Right cardiac atrium (tissue), 5 donors: ENCODE results near the gene TRIM38. TPM values are rescaled to one million over a fixed set of nuclear protein-coding genes. Genes with fewer than 3 reads are reported as not detected.

Experiments
- ATAC-seq, 2 donors: fragments of 200-7000 bp; cut with Tn5 transposase; one replicate each; pipeline versions ENCODE4 v1.8.0 to v1.9.1; 2020; ENCODE audit warnings: moderate library complexity in 2 of 2, mild to moderate bottlenecking in 1 of 2
- DNase-seq, 3 donors: peaks; one replicate each; pipeline ENCODE4 v3.0.0-alpha.2; 2020
- H3K27ac ChIP-seq: one replicate; pipeline ENCODE4 v1.5.1; 2013; ENCODE audit warnings: mild to moderate bottlenecking, low read length, control low read depth, moderate library complexity
- H3K27me3 ChIP-seq: one replicate; pipeline ENCODE4 v1.6.1; 2013; ENCODE audit not compliant: control insufficient read depth, insufficient read depth
- H3K4me1 ChIP-seq: one replicate; pipeline ENCODE4 v1.6.1; 2013; ENCODE audit warnings: low read length; ENCODE audit not compliant: control insufficient read depth, insufficient read depth
- H3K4me3 ChIP-seq: one replicate; pipeline ENCODE4 v1.5.1; 2013; ENCODE audit warnings: low read length, control low read depth
- H3K9me3 ChIP-seq: one replicate; pipeline ENCODE4 v1.6.1; 2013; ENCODE audit warnings: low read length; ENCODE audit not compliant: control insufficient read depth
- WGBS: extraction: QIAGEN DNeasy Blood & Tissue Kit; methylation state at CpG from one replicate; pipeline ENCODE4 v1.1.7; 2013; 5-methylcytosine and 5-hydroxymethylcytosine counted together
- intact Hi-C, 4 donors: fragments of 100-400 bp; cut with DNase I; formaldehyde crosslinking; loops; one replicate each; pipeline versions ENCODE4 v1.11.0 to v1.14.0; 2022 to 2023
- polyA plus RNA-seq: library from polyadenylated mRNA; stranded (reverse); fragments of 200-250 nt; gene quantifications from one replicate; pipeline ENCODE4 v1.2.3, GENCODE V29; 2013
- total RNA-seq, 4 donors: library from RNA; stranded (reverse); fragmentation: NEBNext Ultra II Directional; extraction: Animal tissue kit (Norgen Biotek cat#: 25700); gene quantifications; one replicate each; pipeline ENCODE4 v1.2.1, GENCODE V29; 2021
- donor health status: healthy with polysubstance abuse.
- donor health status: DM: no; HTN: yes; CAD: no.
- donor health status: DM: no; HTN: no; CAD: no.
- donor health status: DM: no; HTN: yes; CAD: no; lungs with severe emphysema.
- donor health status: DM: yes; HTN: yes; CAD: no.

The TRIM38 gene
- total and polyA plus RNA-seq, 5 donors = 2.7 to 4.7 (median 4.4) TPM

DNA sequence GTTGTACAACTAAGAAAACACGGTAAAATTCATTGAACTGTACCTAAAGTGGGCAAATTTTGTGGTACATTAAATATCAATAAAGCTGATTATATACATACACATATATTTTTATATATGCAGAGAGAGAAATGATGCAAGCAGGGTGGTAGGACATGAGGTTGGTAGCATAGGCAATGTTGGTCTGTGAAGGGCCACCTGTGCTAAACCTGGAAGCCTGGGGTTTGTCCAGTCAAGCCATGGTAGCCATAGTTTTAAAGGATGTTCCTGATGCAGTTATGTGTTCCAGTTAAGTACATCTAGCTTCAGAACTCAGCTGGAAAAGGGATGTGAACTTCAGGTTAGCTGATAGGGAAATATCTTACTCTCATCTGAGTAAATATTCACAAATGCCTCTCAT, 60.1 kb downstream of the TRIM38 start:
- no peak overlapping the region for H3K27ac ChIP-seq
- ATAC-seq (no peak), DNase-seq (no peak)
- no peaks in the 10 kb centered on the region for H3K27me3 ChIP-seq
- WGBS = 39% methylated on average over 1 of the region's 1 CpG
- no peaks in the 10 kb centered on the region for H3K4me1 ChIP-seq
- H3K4me3 ChIP-seq = no peak overlapping the region
- no peaks in the 10 kb centered on the region for H3K9me3 ChIP-seq
- intact Hi-C loops = loop anchor here in 2 of 4 donors (10.0 kb wide), 3 partner anchors 162 to 1112 kb away; partner anchors contain the start of gene ABT1 (in 1 of the 2)

DNA sequence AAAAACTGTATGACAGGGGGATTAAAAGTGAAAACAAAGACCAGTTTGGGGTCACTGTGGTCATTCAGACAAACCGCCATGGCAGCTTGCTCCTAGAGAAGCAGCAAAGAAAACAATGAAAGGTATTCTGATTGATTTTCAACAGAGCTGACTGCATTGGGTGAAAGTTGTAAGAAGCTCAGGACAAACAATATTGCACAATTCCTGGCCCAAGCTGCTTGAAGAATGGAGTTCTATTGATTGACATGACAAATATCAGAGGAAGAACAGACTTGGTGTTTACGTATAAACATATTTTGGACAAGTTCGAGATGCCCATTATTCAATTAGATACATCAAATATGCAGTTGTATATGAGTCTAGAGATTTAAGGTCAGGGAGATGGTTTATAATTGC, 62.0 kb downstream of the TRIM38 start:
- H3K9me3 ChIP-seq = no peaks in the 10 kb centered on the region
- H3K4me1 ChIP-seq = no peaks in the 10 kb centered on the region
- H3K27me3 ChIP-seq = no peaks in the 10 kb centered on the region
- no peak overlapping the region for H3K4me3 ChIP-seq
- ATAC-seq (no peak), DNase-seq (no peak)
- H3K27ac ChIP-seq = peak overlapping the region; percentile 42
- intact Hi-C loops = loop anchor here in 2 of 4 donors (10.0 kb wide), 3 partner anchors 160 to 1110 kb away; partner anchors contain the start of gene ABT1 (in 1 of the 2)
- WGBS = 98% methylated on average over 3 of the region's 3 CpGs

DNA sequence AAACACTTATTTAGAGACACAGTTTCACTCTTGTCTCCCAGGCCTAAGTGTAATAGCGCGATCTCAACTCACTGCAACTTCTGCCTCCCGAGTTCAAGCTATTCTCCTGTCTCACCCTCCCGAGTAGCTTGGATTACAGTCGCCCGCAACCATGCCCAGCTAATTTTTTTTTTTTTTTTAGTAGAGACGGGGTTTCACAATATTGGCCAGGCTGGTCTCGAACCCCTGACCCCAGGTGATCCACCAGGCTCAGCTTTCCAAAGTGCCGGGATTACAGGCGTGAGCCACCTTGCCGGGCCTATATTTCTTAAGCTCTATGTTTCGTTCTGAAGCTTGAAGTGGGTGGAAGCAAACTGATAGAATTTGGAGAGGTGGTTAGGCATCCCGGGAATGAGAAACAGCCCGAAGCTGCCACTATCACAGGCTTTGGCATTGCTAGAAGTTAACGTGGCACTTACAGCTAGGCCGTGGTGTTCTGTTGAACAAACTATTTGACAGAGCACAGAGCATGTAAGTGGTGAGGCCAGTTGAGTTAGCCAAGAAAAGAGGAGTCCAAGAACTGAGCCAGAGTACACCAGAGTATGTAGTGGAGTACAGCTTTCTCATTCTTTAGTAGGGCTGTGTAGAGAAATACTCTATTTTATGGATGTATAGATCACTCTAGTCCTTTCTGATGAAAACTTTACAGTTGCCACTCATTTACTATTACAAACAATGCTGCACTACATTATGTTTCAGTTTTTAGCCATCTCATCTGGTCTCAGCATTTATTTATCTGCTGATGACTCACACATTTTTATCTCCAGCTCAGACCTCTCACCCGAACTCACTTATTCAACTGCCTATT, 62.7 kb downstream of the TRIM38 start:
- no peaks in the 10 kb centered on the region for H3K4me1 ChIP-seq
- peak; percentile 16 to 40 for ATAC-seq
- 70% methylated on average over 17 of the region's 17 CpGs for WGBS
- H3K27ac ChIP-seq = peak overlapping the region; percentile 46
- H3K4me3 ChIP-seq = no peak overlapping the region
- intact Hi-C loops = loop anchor here in 2 of 4 donors (10.0 kb wide), 3 partner anchors 160 to 1110 kb away; partner anchors contain the start of gene ABT1 (in 1 of the 2)
- no peaks in the 10 kb centered on the region for H3K27me3 ChIP-seq
- peak in 2 of 3 donors; percentile 44 to 61 for DNase-seq
- no peaks in the 10 kb centered on the region for H3K9me3 ChIP-seq

DNA sequence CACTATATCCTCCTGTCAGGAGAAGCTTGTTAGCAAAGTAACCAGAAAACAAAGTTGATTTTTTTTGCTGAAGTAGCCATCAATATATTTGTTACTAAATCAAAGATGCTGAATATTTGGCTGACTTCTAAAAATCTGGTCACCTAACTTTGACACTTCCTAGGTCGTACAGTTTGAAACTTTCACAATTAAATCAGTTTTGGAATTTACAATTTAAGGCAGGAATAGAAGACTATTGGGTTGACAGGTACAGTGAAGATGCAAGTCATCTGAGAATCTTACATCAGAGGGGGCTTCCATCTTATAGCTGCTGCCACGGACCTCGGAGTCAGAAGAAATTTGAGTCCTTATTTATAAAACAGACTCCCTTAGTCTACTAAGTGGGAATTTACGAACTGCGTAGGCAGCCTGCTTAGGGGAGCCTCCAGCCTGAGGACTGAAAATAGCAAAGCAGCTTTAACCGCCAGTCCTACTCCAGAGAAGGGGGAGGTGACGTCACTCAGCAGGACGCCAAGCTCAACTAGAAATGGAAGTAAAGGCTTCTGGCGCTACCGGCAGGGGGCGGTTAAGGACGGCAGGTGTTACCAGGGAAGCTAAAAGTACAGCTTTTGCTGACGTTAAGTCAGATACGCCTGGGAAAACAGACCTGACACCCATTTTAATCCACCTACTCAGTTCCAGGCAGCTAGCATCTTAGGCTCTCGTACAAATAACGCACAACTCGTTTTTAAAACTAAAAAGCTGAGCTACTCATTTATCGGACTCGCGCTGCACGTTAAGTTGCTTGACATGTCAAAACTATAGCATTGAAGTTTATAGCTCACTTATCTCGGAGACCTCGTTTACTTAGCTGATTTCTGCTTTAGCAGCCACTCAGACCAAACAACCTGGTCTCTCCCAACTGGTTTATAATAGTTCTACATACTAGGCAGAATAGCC, 63.6 kb downstream of the TRIM38 start:
- Histone ChIP-seq H3K4me3 (peak overlapping the region; percentile 68), H3K9me3 (no peaks in the 10 kb centered on the region), H3K27ac (peak overlapping the region; percentile 97), H3K4me1 (no peaks in the 10 kb centered on the region), H3K27me3 (no peaks in the 10 kb centered on the region)
- ATAC-seq (peak; percentile 73), DNase-seq (peak; percentile 94 to 97 (median 96))
- 1% methylated on average over 23 of the region's 23 CpGs for WGBS
- intact Hi-C loops = loop anchor here in 2 of 4 donors (10.0 kb wide), 3 partner anchors 159 to 1109 kb away; partner anchors contain the start of gene ABT1 (in 1 of the 2)

DNA sequence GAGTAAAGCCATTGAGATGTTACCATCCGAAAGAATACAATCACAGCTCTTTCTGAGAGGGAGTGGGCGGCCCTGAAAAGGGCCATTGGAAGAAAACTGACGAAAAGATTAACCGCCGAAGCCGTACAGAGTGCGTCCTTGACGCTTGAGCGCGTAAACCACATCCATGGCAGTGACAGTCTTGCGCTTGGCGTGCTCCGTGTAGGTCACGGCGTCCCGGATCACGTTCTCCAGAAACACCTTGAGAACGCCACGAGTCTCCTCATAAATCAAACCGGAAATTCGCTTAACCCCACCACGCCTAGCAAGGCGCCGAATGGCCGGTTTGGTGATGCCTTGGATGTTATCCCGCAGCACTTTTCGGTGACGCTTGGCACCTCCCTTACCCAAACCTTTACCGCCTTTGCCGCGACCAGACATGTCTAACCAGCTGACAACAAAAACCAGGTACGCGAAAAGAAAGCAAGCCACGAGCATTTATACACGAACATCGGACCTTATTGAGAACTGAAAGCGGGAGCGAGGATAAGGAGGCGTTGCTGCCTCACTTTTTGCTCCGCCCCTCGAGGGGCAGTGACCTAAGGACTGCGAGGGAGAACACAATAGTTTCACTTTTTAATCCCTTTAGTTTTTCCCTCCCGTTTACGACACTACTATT, 64.4 kb downstream of the TRIM38 start:
- Histone ChIP-seq H3K27me3 (no peaks in the 10 kb centered on the region), H3K4me1 (peaks cover 2% of the 10 kb centered on the region), H3K9me3 (no peaks in the 10 kb centered on the region), H3K4me3 (peak overlapping the region; percentile 68), H3K27ac (peak overlapping the region; percentile 97)
- peak; percentile 79 to 81 for ATAC-seq
- intact Hi-C loops = loop anchor here in 2 of 4 donors (10.0 kb wide), 3 partner anchors 158 to 1108 kb away; partner anchors contain the start of gene ABT1 (in 1 of the 2)
- DNase-seq = peak; percentile 90 to 96 (median 95)
- under 1% methylated on average over 44 of the region's 44 CpGs for WGBS

DNA sequence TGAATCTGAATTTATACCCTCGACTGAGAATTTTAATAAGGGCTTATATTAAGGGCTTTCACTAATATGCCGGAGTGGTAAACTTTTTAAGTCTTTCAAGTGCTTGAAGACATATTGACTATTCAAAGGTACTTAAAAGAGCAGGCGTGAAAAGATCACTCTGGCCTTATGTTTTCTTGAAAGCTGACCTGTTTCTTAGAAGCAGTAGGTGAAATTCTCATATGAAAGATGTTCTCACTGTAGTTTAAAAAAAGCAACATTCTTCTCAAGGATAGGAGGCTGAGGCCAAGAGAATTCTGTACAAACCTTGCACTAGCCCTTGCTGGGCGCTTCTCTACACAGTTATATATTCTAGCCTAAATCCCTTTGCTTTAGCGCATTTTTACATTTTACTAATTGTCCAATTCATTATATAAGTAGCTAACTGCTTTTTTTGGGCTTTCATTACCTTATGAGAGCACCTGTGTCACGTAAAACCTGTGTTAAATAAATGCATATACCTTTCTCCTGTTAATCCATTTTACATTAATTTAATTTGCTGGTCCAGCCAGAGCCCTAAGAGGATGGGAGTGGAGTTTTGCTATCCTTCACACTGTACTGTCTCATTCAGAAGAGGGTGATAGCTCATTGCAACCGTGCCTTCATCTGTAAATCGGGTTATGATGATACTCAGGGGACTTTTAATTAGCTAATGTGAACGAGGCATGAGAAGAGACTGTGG, 65.0 kb downstream of the TRIM38 start:
- no peaks in the 10 kb centered on the region for H3K9me3 ChIP-seq
- ATAC-seq = no peak
- DNase-seq = no peak
- 55% methylated on average over 9 of the region's 9 CpGs for WGBS
- H3K27me3 ChIP-seq = no peaks in the 10 kb centered on the region
- no peak overlapping the region for H3K27ac ChIP-seq
- intact Hi-C loops = loop anchor here in 2 of 4 donors (10.0 kb wide), 3 partner anchors 157 to 1107 kb away; partner anchors contain the start of gene ABT1 (in 1 of the 2)
- H3K4me1 ChIP-seq = peaks cover 2% of the 10 kb centered on the region
- H3K4me3 ChIP-seq = peak overlapping the region; percentile 68

DNA sequence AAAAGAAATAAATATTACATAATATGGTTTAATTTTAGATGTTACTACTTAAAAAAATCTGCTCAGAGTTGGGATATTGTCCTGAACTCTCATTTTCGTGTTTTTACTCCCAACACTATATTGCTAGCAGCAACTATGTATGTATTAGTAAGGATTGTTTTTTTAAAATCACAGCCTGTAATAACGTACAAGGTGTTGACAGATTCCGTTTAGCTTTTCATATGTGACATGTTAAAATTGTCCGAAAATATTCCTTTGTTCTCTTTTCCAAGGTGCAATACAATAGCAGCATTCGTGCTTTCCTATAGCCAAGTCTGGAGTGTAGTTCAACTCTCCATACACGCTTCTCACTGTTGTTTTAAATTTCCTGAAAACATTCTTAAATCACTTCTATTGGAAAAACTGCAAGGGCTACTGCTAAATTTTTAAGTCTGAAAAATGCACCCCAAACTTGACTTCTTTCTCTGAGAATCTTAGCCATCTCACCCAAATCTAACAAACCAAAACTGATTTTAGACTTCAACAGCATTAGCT, 65.7 kb downstream of the TRIM38 start:
- Histone ChIP-seq H3K27ac (no peak overlapping the region), H3K27me3 (no peaks in the 10 kb centered on the region), H3K4me1 (peaks cover 2% of the 10 kb centered on the region), H3K9me3 (no peaks in the 10 kb centered on the region), H3K4me3 (no peak overlapping the region)
- DNase-seq (no peak), ATAC-seq (no peak)
- intact Hi-C loops = loop anchor here in 2 of 4 donors (10.0 kb wide), 3 partner anchors 157 to 1107 kb away; partner anchors contain the start of gene ABT1 (in 1 of the 2)
- whole genome bisulfite sequencing = 87% methylated on average over 6 of the region's 6 CpGs

DNA sequence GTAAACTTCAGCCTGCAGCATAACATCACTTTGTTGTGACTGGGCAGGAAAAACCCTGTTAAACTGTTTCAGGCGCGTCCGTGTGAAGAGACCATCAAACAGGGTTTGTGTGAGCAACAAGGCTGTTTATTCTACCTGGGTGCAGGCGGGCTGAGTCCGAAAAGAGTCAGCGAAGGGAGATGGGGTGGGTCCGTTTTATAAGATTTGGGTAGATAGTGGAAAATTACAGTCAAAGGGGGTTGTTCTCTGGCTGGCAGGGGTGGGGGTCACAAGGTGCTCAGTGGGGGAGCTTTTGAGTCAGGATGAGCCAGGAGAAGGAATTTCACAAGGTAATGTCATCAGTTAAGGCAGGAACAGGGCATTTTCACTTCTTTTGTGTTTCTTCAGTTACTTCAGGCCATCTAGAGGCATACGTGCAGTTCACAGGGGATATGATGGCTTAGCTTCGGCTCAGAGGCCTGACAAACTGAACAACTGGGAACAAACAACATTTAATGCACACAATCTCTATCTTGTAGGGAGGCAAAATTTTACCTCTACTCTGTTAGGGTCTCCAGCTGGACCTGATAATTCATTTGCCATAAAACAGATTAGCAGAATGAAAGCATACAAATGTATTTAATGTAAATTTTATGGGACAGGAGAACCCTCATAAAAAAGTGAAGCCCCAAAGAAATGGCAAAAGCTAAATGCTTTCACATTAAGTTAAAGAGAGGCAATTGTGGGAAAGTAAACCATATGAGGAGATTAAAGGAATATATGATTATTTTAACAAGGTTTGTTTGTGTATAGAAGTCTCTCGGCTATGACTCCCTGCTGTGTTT, 66.4 kb downstream of the TRIM38 start:
- Histone ChIP-seq H3K9me3 (no peaks in the 10 kb centered on the region), H3K4me3 (no peak overlapping the region), H3K4me1 (peaks cover 2% of the 10 kb centered on the region), H3K27ac (no peak overlapping the region), H3K27me3 (no peaks in the 10 kb centered on the region)
- intact Hi-C loops = loop anchor here in 2 of 4 donors (10.0 kb wide), 3 partner anchors 156 to 1106 kb away; partner anchors contain the start of gene ABT1 (in 1 of the 2)
- 82% methylated on average over 10 of the region's 10 CpGs for WGBS
- ATAC-seq = no peak
- no peak for DNase-seq

DNA sequence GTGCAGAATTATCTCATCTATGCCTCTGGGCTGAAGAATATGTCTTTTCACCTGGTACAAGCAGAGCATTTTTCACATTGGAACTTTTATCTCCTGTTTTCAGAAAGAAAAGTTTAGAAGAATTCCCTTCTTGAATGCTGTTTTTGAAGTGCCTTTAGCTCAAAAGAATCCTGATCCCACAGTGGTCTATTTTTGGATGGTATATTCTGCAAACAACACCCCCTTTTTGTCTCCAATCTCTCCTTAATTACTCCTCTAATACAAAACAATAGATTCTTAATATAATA, 66.9 kb downstream of the TRIM38 start:
- no peak overlapping the region for H3K4me3 ChIP-seq
- H3K4me1 ChIP-seq = peaks cover 2% of the 10 kb centered on the region
- no peaks in the 10 kb centered on the region for H3K27me3 ChIP-seq
- intact Hi-C loops = loop anchor here in 2 of 4 donors (10.0 kb wide), 3 partner anchors 155 to 1105 kb away; partner anchors contain the start of gene ABT1 (in 1 of the 2)
- no peak overlapping the region for H3K27ac ChIP-seq
- DNase-seq (no peak), ATAC-seq (no peak)
- no peaks in the 10 kb centered on the region for H3K9me3 ChIP-seq
